Esophagus squamous epithelium (tissue), 5 donors: ENCODE measurements around the gene GALNT6. TPM values are rescaled to one million over a fixed set of nuclear protein-coding genes. Genes with fewer than 3 reads are reported as not detected.

ENCODE experiments used
- DNase-seq: peaks from one replicate; lab custom pipeline; 2025; lab: John Stamatoyannopoulos, UW
- H3K27ac ChIP-seq, 4 donors: fragments of 200-600 bp; sonication (generic); one replicate each; pipeline ENCODE4 v1.5.1; 2016 to 2019; ENCODE audit warnings: mild to moderate bottlenecking in 1 of 4
- H3K27me3 ChIP-seq, 4 donors: fragments of 200-600 bp; sonication (generic); 1 replicate in 3 of 4; 2 replicates in 1 of 4; pipeline versions ENCODE4 v1.5.1 to v1.6.0; 2017 to 2021; ENCODE audit warnings: antibody characterized with exemption in 1 of 4
- H3K36me3 ChIP-seq, 3 donors: fragments of 200-600 bp; sonication (generic); one replicate each; pipeline ENCODE4 v1.5.1; 2016 to 2019
- H3K4me1 ChIP-seq, 3 donors: fragments of 200-600 bp; sonication (generic); one replicate each; pipeline ENCODE4 v1.5.1; 2017 to 2019
- H3K4me3 ChIP-seq, 4 donors: fragments of 200-600 bp; sonication (generic); 1 replicate in 3 of 4; 2 replicates in 1 of 4; pipeline ENCODE4 v1.5.1; 2016 to 2019; ENCODE audit warnings: mild to moderate bottlenecking in 2 of 4, moderate library complexity in 1 of 4
- H3K9me3 ChIP-seq, 3 donors: fragments of 200-600 bp; sonication (generic); one replicate each; pipeline ENCODE4 v1.5.1; 2016 to 2019
- POLR2A ChIP-seq, 4 donors: fragments of 450-650 bp; IDR thresholded peaks; one replicate each; pipeline ENCODE4 v1.6.1; 2017; ENCODE audit warnings: antibody characterized with exemption in 4 of 4, mild to moderate bottlenecking in 4 of 4, moderate library complexity in 3 of 4
- WGBS, 2 donors: methylation state at CpG; one replicate each; pipeline ENCODE4 v1.1.5; 2018; 5-methylcytosine and 5-hydroxymethylcytosine counted together
- intact Hi-C: fragments of 100-400 bp; cut with DNase I; formaldehyde crosslinking; loops from one replicate; pipeline ENCODE4 v1.15.0; 2022
- total RNA-seq, 4 donors: library from RNA; depleted of rRNA; stranded (reverse); fragments of >200 nt; gene quantifications; one replicate each; pipeline ENCODE4 v1.1.0, GENCODE V29; 2016
- TF ChIP-seq, protein P1 (sequence below), 6 experiments: fragments of 450-650 bp in 4 of 6; fragments of 200-600 bp in 2 of 6; sonication (generic) in 2 of 6; IDR thresholded peaks; one replicate each; pipeline ENCODE4 v1.5.1; 2016 to 2019; ENCODE audit warnings: antibody characterized with exemption in 6 of 6, mild to moderate bottlenecking in 4 of 6, moderate library complexity in 4 of 6
- donor health status: DM: yes; HTN: yes; CAD: no.

The GALNT6 gene
- total RNA-seq, 4 donors from 2014 or later: 1.7 to 26.7 (median 10.2) TPM

- Histone ChIP-seq H3K27me3 (no peaks in the 10 kb centered on the region), H3K9me3 (no peaks in the 10 kb centered on the region), H3K4me1 (peaks cover 52 to 99% (median 54%) of the 10 kb centered on the region in 3 donors), H3K36me3 (no peaks in the 10 kb centered on the region), H3K4me3 (peak overlapping the region in 2 of 4 donors; percentile 43 to 59), H3K27ac (peak overlapping the region; percentile 73 to 90 (median 80))
- no peak for DNase-seq
- TF ChIP-seq POLR2A (IDR thresholded peaks at IDR 0.05): no peak
- TF ChIP-seq, protein P1, sequence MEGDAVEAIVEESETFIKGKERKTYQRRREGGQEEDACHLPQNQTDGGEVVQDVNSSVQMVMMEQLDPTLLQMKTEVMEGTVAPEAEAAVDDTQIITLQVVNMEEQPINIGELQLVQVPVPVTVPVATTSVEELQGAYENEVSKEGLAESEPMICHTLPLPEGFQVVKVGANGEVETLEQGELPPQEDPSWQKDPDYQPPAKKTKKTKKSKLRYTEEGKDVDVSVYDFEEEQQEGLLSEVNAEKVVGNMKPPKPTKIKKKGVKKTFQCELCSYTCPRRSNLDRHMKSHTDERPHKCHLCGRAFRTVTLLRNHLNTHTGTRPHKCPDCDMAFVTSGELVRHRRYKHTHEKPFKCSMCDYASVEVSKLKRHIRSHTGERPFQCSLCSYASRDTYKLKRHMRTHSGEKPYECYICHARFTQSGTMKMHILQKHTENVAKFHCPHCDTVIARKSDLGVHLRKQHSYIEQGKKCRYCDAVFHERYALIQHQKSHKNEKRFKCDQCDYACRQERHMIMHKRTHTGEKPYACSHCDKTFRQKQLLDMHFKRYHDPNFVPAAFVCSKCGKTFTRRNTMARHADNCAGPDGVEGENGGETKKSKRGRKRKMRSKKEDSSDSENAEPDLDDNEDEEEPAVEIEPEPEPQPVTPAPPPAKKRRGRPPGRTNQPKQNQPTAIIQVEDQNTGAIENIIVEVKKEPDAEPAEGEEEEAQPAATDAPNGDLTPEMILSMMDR (IDR thresholded peaks at IDR 0.05): no peak
- intact Hi-C loops: no loop called here
- WGBS, 2 donors: 61 to 69% methylated on average over 5 of the region's 5 CpGs
Observed at GRCh38 chr12:51322452-51322851, 68.8 kb downstream of the GALNT6 start.

DNA sequence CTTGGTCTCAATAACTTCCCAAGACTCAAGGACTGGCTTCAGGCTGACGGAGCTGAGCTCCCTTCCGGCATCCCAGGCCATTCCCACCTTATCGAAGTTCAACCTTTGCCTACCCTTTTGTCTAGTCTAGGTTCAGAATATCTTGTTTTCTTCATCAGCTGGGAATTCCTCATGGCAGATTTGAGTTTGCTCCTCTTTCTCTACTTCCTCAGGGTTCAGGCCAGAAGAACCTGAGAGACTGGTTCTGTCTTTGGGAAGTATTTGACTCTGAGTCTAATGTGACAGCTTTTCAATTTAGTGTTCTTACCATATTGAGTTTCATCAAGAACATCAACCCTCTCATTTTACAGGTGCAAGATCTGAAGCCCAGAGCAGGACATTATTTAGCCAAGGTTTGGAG lies 69.3 kb downstream of the GALNT6 start:
- intact Hi-C loops: no loop called here
- Histone ChIP-seq H3K4me3 (peak overlapping the region in 1 of 4 donors; percentile 43), H3K36me3 (no peaks in the 10 kb centered on the region), H3K27me3 (no peaks in the 10 kb centered on the region), H3K4me1 (peaks cover 46 to 97% (median 50%) of the 10 kb centered on the region in 3 donors), H3K27ac (peak overlapping the region; percentile 23 to 90 (median 76)), H3K9me3 (no peaks in the 10 kb centered on the region)
- no peak for DNase-seq
- 84 to 86% methylated on average over 3 of the region's 3 CpGs for WGBS, 2 donors
- TF ChIP-seq POLR2A (IDR thresholded peaks at IDR 0.05): no peak
- TF ChIP-seq, protein P1 (IDR thresholded peaks at IDR 0.05): no peak

- TF ChIP-seq, protein P1 (IDR thresholded peaks at IDR 0.05): no peak
- TF ChIP-seq POLR2A (IDR thresholded peaks at IDR 0.05): no peak
- DNase-seq: no peak
- WGBS, 2 donors: 36 to 53% methylated on average over 3 of the region's 3 CpGs
- peak overlapping the region; percentile 23 to 90 (median 76) for H3K27ac ChIP-seq
- H3K4me1 ChIP-seq: peaks cover 37 to 86% (median 42%) of the 10 kb centered on the region in 3 donors
- H3K36me3 ChIP-seq: no peaks in the 10 kb centered on the region
- no peak overlapping the region for H3K4me3 ChIP-seq
- intact Hi-C loops: no loop called here
- H3K27me3 ChIP-seq: no peaks in the 10 kb centered on the region
- H3K9me3 ChIP-seq: no peaks in the 10 kb centered on the region
Observed at GRCh38 chr12:51320695-51321320, 70.4 kb downstream of the GALNT6 start.

GRCh38 chr12:51320311-51320694 lies 70.9 kb downstream of the GALNT6 start:
- intact Hi-C loops: no loop called here

More at GRCh38 chr12:51320311-51320694, 70.9 kb downstream of the GALNT6 start:
- Histone ChIP-seq H3K4me3 (no peak overlapping the region), H3K36me3 (no peaks in the 10 kb centered on the region), H3K9me3 (no peaks in the 10 kb centered on the region), H3K4me1 (peaks cover 32 to 81% (median 37%) of the 10 kb centered on the region in 3 donors), H3K27me3 (no peaks in the 10 kb centered on the region), H3K27ac (peak overlapping the region in 3 of 4 donors; percentile 15 to 90 (median 78))
- WGBS, 2 donors: 69 to 76% methylated on average over 4 of the region's 4 CpGs
- no peak for TF ChIP-seq POLR2A (IDR thresholded peaks at IDR 0.05)
- TF ChIP-seq, protein P1 (IDR thresholded peaks at IDR 0.05): no peak
- DNase-seq: no peak
